8988T (cell line): ENCODE data around the gene KCND3.

Experiments
- DNase-seq: peaks from one replicate; pipeline ENCODE4 v3.0.0; 2011

KCND3 gene

DNA sequence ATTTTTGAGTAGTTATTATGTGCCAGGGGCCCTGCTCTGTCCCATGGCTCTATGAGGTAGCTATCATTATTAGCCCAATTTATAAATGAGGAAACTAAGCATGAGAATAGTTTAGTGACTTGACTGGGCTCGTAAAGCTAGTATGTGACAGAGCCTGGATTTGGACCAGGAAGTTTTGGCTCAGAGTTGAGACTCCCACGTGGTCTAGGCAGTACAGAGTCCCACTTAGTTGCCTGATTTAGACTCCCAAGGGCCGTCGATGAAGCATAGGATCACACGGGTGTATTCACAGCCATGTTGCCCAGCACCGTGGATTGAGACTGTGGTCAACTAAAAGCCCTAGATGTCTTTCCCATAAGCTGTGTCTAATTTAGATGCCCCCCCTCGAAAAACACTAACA lies 152.1 kb downstream of the KCND3 start:
- no peak for DNase-seq

DNA sequence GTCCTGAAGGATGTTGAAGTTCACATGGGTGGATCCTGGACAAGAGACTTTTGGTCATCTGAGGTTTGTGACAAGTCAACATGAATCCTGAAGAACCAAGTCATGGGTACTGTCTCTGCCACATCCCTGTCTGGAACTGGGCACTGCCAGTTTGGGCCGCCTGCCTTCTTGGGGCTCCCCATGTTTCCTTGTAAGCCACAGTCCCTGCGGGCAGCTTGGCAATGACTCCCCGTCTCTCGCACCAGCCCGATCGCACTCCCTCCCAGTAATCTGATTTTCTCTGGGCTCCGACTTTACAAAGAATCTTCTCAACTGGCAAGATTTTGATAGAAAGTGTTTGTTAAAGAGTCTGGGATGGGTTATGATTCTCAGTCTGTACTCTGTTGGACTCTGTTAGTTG lies 153.4 kb downstream of the KCND3 start:
- no peak for DNase-seq

DNA sequence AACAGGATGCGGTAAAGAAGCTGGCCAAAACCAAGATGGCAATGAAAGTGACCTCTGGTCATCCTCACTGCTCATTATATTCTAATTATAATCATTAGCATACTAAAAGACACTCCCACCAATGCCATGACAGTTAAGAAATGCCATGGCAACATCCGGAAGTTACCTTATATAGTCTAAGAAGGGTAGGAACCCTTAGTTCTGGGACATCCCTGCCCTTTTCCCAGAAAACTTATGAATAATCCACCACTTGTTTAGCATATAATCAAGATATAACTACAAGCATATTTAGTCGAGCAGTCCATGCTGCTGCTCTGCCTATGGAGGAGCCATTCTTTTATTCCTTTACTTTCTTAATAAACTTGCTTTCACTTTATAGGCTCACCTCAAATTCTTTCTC lies 154.0 kb downstream of the KCND3 start:
- DNase-seq: no peak

DNA sequence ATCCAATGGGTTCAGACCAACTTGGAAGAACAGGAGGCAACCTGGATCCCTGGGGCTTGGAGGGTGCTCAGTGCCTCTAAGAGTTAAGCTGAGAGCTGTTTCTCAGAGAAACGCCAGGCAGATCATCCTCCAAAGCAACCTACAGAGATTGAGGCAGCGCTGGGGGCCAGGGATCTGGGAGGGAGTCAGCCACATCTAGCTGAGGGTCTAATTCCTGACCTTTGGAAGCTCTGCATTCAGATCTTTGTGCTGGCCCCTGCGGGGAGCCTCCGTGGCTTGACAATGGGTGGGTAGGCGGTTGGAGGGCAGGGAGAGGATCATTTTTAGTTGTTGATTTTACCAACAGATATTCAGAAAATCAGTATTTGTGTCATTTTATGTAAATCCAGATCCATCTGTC lies 154.5 kb downstream of the KCND3 start:
- no peak for DNase-seq

DNA sequence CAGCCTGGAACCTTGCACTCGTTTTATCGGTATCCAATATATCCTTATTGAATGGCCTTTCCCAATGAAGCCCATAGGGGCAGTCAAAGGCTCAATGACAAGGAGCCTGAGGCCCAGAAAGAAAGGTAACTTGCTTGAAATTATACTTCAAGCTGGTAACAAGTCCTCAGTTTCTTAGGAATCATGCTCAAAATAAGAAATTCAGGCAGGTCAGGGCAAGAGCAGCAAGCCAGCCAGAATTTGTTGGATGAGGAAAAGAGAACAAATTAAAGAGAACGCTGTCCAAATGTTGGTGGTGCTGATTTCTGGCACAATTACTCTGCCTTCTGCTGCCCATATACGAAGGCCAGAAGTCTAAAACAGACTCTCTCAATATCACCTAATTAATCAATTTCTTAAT lies 156.1 kb downstream of the KCND3 start:
- DNase-seq: no peak

DNA sequence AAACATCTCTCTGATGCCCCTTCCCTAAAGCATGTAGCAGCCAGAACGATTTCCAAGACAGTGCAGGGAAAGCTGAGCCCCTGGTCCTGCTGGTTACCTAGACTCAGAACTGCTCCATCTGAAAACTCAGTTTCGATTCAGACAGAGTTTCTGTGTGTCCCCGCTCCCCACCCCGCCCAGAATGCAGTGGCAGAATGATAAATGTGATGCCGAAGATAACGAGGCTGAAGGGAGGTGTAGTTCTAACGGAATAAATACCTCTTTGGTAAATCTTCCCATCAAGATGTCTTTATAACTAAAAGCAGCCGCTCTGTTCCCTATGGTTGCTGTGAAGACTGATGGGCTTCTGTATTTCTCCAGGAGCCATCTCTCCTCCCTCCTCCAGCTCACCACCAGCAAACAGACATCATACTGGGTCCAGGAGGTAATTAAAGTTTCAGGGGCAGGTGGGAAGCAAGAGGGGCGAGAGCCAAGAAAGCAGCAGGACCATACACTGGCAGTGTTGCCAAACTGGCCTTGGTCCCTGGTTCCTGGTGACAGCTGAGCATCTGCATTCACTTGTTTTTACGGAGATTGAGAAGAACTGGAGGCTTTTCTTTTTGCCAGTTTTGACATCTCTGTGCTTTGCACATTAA lies 156.8 kb downstream of the KCND3 start:
- no peak for DNase-seq

DNA sequence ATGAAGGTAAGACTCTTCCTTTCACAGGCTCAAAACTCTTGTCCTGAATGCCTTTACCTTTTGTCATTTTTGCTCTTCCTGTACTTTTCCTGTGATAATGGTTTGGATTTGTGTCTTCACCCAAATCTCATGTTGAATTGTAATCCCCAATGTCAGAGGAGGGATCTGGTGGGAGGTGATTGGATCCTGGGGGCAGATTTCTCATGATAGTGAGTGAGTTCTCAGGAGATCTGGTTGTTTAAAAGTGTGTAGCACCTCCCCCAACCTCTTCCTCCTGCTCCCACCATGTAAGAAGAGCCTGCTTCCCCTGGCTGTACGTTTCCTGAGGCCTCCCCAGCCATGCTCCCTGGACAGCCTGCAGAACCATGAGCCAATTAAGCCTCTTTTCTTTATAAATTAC lies 158.3 kb downstream of the KCND3 start:
- no peak for DNase-seq

DNA sequence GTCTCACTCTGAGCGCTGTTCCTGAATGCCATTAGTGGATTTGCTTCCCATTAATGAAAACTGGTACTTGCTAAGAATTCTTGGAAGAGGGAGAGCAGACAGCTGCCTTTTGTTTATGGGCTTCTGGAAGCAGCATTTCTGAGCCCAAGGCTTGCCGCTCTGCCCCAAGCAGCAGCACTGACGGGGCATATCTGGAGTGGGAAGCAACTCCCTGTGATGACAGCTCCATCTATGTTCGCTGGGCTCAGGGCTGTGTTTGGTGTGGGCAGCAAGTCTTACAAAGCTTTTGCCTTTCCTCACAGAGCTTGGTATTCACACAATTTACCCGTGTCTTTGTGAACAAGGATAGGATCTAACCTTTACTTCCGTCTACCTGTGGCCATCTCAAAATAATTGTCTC lies 161.5 kb downstream of the KCND3 start:
- DNase-seq: no peak

DNA sequence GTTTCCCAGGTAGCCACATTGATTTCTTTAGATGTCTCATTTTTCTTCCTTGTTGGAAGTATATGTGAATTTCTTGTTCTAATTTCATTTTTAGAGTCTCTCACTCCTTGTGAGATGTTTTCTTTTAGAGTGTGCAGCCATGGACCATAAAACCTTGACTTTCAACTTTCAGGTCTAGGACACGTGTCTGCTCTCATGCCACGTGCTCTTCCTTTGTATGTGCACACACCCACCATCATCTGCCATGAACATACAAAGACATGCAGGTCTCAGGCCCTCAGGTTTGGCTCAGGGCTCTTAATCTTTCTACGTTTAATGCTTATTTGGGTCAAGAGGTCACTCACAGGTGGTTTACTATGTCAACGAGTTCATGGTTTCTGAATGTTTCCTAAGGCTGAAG lies 163.2 kb downstream of the KCND3 start:
- no peak for DNase-seq

DNA sequence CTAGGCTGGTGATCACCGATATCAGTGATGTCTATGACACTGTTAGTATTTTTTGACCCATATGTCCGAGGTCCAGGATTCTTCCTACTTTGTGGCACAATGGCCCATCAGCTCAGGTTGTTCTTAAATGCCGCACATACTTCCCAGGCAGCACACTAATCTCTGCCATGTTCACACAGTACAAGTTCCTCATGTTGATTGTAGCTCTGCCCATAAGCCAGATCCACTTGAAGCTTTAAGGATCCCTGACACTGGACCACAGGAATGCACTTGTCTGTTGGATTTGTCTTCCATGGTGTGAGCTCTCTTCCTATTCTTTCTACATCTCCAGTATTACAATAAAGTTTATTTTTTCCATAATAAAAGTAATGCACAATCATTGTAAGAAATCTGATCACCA lies 164.3 kb downstream of the KCND3 start:
- no peak for DNase-seq

DNA sequence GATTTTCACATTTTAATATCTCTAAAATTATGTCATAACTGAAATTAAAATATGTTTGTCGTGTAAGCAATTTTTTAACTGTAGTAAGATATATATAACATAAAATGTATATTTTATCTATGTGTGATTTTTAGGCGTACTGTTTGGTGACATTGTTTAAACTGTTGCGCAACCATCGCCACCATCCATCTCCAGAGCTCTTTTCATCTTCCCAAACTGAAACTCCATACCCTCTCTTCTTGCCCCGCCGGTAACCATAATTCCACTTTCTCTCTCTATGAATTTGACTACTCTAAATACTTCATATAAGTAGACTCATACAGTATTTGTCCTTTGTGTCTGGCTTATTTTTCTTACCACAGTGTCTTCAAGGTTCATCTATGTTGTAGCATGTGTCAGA lies 167.3 kb downstream of the KCND3 start:
- no peak for DNase-seq

DNA sequence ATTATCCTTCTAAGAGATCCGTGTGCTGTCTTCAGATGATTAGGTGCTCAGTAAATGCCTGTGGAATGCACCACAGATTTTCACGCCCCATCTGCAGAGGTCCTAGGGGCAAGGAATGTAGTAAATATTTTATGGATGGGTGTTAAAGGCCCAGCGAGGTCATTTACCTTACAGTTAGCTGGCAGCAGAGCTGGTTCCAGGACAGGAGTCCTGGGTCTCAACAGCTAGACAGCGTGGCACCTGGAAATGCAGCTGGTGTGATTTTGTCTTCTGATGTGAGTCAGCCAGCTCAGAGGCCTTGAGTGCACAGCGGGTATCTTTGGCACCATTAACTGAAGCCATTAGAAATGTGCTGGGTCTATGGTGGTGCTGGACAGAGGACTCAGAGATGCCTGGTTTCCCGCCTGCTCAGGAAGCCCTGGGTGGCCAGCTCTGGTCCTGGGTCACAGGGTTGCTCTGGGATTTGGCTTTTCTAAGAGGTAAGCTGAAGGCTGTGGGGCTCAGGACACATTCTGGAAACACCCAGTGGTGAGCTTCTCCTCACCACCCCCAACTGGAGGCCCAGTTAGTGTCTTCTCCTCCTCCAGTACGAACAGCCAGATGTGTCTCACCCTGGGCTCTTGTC lies 168.2 kb downstream of the KCND3 start:
- no peak for DNase-seq

DNA sequence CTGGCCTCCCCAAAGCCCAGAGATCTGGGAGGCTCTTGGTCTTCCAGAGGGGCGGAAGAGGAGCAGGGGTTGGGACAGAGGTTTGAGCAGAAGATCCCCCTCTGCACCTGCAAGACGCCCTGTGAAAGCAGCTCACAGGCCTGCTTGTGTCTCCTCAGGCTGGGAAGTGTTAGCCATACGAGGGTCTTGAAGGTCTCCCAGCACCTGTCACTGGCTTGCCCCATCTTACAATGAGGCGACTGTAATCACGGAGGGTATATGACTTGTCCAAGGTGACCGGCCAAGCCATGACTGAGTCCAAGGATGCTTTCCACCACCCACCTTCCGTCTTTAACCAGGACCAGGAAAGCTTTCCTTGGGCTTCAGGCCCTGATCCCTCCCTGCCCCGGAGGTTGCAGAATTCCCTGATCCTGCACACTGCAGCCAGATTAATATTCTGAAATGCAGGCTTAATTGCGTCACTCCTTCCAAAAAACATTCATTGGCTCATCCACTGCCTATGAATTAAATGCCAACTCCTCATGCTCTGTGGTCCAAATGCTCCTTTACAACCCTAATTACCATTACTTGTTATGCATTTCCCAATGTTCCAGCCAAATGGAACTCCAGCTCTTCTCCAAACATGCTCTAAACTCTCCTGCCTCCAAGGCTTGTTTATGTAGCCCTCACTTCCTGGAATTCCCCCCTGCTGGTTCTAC lies 169.8 kb downstream of the KCND3 start:
- no peak for DNase-seq

DNA sequence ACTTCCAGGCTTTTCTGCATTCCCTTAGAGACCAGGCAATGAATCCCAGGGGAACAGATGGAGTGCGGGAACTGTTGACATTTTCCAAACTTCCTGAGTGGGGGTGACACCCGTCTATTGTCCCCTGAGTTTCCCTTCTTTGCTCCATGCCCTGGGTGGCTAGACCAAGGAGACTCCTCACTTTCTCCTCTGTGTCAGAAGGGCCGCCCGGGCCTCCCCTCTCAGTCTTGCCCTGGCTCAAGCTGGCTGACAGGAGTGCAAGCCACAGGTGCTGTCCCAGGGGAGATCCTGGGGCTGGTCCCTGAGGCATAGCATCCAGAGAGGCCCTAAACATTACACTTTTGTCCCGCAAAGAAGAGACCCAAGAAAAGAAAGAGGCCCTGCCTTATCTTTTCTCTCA lies 170.9 kb downstream of the KCND3 start:
- no peak for DNase-seq

DNA sequence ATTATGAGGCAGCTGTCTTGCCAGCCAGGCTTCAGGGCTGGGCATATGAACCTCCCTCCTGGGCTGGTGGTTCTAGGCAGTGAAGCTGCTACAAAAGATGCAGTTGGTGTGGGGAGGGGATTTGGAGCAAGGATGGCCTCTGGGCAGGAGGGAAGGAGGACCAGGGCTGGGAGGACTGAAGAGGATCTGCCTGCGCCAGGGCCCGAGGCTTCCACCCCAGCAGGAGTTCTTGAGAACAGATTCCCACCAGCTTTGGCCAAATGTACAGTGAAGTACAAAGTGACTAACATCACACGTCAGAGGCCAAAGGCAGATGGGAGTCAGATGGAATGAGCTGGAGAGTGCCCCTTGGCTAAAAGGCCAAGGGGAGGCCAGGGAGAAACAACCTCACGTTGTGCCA lies 171.4 kb downstream of the KCND3 start:
- DNase-seq: no peak

DNA sequence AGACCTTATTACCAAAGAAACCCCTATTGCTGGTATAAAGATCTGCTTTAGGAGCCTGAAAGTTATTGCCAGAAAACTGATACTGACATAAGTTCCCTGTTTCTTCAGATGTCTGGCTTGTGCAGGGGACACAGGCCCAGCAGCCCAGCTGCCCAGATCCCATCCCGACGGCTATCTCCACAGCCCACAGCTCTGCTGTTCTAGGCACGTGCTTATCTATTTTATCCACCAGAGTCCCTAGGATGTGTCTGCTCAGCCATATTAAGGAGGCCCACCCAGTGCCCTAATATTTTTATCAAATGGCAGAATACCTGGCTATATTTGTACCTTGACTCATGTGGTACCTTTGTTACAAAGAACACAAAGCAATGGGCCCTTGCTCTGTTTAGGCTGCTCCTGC lies 174.8 kb downstream of the KCND3 start:
- no peak for DNase-seq

DNA sequence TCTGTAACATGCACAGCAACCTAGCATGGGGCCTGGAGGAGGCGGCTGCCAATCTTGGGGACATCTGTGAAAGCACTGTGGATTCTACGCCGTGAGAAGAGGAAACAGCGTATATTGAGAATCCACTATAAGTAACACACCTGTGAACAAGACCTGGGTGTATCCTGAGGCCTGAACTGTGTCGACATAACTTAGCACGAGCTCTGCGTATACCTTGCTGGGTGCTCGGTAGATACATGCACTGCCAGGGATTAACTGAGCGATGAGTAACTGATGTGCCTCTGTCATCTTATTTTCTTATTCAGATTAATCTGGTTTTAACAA lies 175.2 kb downstream of the KCND3 start:
- no peak for DNase-seq

DNA sequence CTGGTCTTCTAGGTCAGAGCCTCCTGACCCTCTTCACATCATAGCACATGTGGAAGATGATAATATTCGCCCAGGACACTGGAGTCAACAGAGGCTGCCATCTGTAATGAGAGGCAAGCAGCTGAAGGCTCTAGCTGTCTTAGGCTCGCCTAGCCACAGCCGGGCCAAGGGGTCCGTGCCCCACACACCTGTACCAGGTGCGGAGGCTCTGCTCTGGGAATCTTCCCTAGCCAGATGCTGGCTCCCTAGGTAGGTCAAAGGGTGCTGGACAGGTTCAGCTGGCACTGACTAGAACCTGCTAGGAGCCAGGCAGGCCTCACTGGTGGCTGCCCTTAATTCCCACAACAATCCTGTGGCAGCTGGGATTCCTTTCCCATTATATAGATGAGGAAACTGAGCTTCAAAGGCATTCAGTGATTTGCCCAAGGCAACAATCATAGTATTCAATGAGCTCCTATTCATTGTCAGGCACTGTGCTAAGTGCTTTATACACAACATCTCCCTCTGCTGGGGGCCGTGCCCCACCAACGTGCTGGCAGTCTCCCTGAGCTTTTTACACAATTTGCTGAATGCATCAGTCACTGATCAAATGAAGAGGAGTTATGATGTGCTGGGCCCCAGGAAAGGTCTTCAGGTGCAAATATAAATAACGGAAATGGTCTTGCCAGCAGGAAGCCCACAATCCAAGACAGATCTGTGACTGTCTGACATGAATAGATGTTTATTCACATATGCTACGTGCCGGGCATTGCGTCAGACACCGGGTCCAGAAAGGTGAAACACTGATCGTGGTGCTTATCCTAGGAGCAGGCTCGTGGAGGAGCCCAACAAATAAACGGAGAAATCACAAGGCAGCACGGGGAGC lies 175.8 kb downstream of the KCND3 start:
- no peak for DNase-seq

DNA sequence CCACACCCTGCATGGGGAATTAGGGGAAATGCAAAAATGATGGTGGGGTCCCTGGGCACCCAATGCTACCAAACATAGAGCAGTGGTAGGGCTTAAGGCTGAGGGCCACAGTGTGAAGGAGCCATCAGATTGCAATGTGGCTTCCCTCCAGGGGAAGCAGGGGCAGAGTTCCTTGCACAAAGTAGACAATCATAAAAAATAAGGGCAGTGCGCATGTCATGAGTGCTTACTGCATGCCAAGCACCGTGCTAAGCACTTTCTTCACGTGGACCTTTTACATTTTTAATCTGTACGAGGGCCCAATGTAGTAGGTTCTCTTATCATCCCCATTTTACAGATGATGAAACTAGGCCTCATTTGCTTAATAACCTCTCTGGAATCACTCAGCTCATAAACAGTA lies 177.2 kb downstream of the KCND3 start:
- no peak for DNase-seq

DNA sequence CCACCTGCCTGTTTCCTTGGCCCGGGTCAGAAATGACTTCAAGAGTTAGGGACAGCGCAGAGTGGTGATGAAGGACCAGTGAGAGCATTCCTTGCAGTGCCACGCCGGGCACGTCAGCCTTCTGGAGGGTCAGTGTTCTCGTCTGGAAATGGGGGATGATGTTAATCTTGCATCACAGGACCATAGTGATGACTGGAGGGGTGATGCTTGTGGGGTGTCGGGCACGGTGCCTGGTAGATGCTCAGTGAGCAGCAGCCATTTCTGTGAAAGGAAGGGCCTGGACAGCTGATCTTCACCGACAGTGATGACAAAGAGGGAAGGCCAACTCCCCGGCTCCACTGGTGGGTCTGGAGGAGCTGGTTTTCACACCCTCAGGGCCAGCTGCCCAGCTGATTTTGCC lies 177.6 kb downstream of the KCND3 start:
- no peak for DNase-seq

DNA sequence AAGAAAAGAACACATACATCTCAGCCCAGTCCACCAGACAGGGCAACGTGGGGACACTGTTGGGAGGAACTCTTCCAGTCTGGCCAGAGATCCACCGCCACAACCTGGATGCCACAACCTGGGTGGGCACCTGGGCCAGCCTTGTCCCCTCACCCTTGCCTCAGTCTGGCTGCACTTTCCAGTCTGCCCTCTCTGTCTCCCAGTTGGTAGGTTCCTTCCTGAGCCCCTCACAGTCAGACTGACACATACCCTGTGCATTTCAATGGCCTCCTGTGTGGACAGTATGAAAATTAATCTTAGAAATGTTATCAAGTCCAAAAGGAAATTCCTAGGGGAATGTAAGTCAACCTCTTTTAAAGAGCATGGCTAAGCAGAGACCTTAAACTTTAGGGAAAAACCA lies 184.2 kb downstream of the KCND3 start:
- DNase-seq: no peak

DNA sequence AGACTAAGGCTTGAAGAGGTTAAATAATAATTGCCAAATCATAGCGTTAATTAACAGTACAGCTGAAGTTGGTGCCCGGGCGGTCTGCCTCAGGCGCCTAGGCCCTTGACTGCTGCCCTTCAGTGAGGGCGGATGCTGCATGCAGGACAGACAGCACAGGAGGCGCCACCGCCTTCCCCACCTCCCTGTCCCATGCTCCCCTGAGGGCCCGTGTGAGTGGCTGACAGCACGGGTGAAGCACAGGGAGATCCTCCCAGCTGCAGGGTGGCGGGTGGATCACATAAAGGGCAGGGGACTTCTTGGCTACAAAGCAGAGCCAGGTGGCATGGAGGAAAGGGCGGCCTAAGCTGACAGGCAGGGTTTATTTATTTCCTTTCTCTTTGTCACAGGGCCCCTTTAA lies 184.7 kb downstream of the KCND3 start:
- DNase-seq: no peak

DNA sequence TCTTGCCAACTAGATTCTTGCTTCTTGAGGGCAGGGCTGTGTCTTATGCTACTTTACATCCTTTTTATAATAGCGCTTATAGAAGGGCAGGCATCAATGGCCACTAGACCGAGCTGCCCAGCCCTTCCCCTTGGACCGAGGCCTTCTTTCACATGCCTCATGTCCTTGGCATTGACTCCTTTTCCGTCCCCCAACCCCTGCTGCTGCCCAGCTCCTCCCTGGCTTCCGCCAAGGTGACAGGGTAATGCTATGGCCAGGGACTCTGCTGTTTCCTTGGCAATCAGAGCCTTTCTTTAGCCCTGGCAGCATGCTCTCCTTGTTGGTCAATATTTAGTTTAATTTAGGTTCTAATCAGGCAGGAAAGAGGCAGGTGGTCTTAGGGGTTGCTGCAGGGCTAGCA lies 185.5 kb downstream of the KCND3 start:
- no peak for DNase-seq

DNA sequence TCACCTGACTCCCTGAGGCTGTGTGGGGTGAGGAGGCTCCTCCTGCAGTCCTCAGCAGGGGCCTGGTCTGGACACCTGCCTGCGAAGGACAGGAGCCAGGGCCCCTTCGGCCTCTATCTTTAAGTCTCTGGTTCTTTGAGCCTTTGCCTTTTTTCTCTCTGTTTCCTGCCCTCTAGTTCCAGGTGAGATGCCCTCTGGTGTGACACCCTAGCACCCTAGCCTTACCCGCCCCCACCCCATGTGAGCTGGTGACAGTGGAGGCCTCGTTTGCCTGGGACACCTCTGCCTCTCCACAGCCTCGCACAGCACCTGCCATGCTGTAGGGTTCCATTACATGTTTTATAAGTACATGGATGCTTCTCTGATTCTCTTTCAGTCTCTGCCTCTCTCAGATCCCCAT lies 186.5 kb downstream of the KCND3 start:
- DNase-seq: no peak
